GM18526 (cell line): ENCODE data around the gene MEOX2.

ENCODE experiments used
- POLR2A ChIP-seq: IDR thresholded peaks from 3 replicates; pipeline ENCODE4 v1.6.1; 2011; ENCODE audit not compliant: insufficient read length; ENCODE audit errors: extremely low read depth

The MEOX2 gene

DNA sequence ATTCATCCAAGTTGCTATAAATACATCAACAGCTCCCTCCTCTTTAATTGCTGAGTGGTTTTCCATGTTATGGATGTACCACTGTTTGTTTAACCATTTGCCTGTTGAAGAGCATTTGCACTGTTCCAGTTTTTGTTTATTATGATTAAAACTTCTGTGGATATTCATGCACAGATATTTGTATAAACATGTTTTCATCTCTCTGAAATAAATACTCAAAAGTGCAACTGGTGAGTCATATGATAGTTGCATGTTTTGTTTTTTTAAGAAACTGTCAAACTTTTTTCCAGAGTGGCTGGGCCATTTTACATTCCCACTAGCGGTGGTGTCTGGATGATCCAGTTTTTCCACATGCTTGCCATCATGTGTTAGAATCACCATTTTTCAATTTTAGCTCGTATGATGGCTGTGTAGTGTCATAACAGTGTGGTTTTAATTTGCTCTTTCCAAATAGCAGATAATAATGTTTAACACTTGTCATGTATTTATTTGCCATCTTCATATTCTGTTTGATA lies 33.6 kb downstream of the MEOX2 start:
- no peak for TF ChIP-seq POLR2A

DNA sequence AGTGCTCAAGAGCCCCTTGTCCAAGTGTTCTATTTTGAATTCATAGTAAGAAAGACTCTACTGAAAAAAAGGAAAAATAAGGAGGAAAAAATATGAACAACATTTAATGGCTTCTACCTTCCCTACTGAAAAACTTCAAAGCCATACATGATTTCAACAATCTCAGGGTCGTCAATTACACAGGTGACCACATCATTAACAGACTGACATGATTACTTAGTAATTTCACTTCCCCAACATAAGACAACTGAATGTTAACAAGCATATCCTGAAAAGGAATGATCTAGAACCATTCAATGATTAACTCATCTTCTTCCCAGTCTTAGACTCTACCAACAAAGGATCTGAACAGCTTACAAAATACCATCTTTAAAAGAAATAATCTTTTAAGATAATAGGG lies 34.8 kb downstream of the MEOX2 start:
- TF ChIP-seq POLR2A: no peak

DNA sequence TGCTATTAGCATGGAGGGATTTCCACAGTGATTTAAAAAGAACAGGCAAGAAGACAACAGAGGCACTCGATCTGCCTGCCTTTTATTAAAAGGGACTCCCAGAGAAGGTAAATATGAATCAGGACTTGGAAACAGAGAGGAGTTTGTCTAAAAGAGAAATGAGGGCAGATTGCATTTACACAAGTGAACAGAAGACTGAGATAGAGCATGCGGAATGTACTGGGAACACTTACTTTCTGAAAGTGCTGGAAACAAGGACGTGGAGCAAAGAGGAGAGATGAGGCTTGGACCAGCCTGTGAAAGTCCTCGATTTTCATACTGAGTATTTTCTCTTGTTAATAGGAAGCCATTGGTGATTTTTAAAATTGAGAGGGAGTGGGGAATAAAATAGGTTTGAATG lies 35.7 kb downstream of the MEOX2 start:
- no peak for TF ChIP-seq POLR2A

DNA sequence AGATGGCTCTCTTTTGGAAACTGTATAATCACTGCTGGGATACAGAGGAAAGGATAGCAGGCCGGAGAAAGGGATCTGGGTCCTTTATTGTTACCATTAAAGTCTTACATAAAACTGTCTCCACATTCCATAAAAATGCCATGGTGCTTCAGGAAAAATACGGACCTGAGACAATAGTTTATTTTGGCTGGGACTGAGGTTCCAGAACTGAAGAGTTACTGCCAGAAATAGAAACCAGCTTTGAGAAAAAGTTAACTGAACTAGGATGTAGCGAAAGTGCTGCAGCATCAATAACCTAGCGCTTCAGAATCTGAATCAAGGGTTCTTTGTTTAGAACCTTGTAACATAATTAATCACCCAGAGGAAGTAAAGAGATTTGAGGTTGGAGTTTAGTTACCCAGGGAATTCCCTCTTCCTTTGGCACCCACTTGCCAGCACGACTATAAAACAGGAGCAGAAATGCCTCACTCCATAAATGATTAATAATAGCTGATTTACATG lies 38.0 kb downstream of the MEOX2 start:
- TF ChIP-seq POLR2A: no peak

DNA sequence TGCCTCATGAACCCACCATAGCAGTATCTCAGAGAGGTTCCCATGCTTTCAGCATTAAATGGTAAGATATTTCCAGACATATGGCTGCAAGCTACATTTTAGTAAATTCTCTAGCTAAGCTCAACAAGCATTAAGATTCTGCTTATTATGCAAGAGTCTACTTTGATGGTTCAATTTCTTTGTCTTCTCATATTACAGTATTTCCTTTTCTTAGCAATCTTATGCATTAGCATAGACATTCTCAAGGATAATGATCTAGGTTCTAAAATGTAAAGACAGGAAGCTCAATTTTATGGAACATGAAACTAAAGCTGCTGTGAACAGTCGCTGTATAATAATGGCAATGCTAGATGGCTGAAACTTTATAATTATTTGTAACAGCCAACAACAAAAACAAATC lies 39.2 kb downstream of the MEOX2 start:
- no peak for TF ChIP-seq POLR2A

DNA sequence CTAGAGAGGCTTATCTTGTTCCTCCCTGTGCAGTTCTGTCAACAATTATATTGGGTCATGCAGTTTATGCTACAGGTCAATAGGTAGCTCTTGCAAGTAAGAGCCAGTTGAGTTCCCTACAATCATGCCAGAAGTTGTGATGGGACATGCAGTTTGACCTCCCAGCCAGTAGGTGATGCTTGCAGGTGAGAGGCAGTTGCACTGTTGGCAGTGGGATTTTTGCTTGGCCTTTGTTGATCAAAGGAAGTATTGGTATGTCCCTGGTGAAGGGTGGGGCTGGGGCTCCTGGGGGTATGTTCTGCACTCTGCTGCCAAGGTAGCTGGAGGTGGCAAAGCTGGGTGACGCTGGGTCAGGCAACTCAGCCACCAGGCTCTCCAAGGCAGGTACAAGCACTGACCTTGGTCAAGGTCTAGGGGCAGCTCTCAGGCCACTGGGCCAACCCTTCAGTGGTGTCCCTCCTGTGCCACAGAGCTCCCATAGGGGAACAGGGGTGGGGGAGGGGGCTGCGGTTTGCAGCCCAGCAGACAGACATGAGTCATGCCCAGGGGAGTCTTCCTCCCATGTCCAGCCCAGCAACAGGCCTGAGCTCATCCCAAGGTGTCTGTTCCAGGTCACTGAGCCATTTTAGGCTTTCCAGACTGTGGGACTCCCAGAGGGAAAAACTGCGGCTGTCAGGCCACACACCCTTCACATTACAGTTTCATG lies 43.3 kb downstream of the MEOX2 start:
- no peak for TF ChIP-seq POLR2A

DNA sequence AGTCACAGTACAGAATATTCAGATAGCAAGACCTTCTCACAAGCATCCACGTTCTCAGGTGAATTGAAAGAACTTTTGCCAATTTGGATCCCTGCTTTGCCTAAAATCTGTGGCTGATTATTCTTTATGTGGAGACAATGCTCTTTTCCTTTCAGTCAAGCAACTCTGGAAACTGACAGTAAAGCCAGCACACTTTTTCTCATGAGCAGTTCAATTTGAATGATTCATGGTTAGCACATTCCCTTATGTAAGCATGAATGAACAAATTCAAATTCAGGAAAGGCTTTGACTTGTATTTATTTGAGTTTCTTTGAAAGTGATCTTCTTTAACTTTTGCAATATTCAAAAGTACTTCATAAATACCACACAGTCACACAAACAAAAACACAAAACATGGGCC lies 57.6 kb downstream of the MEOX2 start:
- no peak for TF ChIP-seq POLR2A

DNA sequence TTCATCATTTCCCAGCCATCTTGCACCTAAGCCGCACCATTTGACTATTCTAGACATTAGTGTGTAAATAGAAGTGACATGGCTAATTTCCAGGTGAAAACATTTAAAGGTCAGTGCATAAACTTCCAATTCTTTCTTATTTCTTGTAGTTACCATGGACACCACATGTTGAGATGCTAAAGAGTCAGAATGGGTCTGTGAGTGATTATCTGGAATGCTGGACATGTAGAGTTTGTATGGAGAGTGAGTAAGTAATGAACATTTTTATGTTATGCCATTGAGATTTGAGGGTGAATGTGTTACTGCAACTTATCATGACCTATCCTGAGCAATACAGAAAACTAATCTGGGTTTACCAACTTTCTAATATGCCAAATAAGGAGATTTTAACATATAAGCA lies 60.4 kb downstream of the MEOX2 start:
- no peak for TF ChIP-seq POLR2A

DNA sequence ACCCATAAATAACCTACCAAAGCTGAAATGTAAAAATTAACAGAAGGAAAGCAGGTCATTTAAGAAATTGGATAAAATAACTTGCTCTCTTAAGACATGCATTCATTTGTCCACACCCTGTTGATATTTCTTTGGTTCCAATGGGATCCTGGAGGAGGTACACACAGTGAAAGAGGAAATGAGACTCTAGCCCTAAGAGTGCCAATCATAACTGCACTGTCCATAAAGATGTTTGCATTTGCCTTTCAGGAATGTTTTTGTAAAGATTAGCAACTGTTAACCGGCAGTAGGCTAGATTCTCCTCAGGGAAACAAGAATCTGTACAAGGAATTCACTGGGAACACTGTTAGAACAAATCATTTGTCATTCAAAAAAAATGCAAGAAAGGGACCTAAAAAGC lies 61.0 kb downstream of the MEOX2 start:
- TF ChIP-seq POLR2A: no peak

DNA sequence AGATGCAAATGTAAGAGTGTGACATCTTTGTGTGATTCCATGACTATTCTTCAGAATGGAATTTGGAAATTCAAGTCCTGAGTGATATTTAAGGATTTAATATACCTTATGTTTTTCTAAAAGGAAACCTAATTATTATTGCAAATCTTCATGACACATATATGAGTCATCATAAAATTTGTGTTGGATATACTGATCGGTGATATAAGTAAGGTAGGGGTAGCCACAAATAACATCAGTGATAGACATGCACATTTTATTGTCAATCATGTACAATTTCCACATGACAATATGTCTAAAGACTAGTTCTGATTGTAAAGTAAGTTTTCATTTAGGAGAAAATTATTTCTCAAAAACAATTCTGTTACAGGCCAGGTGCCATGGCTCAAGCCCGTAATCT lies 65.0 kb downstream of the MEOX2 start:
- no peak for TF ChIP-seq POLR2A

DNA sequence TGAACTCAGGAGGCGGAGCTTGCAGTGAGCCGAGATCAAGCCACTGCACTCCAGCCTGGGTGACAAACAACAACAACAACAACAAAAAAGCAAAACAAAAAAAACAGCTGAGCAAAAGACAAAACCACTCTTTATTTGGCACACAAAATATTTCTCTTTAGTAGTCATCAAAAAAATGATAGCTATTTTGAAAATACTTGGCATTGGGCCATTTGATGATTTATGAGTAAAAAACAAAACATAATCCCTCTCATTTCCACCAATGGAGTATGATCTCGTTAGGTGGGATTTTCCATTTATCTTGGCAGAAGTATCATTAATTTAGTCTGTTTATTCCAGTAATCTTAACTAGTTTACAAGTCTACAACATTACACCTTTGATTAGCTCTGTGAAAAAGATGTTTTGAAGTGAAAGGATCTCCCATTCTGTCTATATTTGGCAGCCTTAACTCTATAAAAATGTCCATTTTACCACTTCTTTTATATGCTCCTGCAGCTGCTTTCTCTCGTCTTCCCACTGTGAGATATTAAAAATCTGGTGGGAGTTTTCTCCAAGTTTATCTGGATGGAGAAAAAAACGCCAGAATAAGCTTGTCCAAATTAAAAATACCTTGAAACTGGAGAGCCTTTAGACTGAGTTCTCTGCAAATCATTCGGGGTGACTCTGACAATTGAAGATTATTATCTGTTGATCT lies 65.8 kb downstream of the MEOX2 start:
- TF ChIP-seq POLR2A: no peak

DNA sequence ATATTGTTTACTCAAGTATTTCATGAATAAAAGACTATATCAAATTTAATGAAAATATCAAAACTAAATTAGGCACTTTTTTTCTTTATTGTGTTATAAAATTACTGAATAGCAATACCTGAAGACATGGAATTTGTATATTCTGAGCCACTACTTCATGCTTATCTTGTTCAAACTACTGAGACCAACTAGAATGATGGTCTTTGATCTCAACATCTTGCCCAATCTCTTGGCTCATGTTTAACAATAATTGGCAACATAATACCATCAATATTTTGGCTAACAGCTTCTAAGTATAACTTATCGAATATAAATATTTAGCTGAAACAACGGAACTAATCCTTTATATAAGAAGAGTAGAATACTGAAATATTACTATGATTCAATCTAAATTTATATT lies 68.2 kb downstream of the MEOX2 start:
- TF ChIP-seq POLR2A: no peak

DNA sequence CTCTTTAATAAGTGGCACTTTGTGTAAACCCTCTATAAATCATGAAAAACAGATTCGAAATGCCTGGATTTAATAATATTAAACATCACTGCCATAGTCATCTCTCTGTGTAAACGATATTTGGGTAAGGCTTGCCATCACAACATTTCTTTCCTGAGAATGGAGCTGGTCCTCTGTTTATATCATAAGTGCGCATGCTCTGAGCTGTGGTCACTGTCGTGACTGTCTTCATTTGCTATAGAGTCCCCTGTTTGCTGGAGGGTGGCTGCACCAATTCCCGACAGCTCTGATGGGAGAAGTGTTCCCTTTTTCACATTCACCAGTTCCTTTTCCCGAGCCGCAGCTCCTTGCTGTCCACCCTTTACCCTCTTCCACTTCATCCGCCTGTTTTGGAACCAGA lies 74.3 kb downstream of the MEOX2 start:
- no peak for TF ChIP-seq POLR2A

DNA sequence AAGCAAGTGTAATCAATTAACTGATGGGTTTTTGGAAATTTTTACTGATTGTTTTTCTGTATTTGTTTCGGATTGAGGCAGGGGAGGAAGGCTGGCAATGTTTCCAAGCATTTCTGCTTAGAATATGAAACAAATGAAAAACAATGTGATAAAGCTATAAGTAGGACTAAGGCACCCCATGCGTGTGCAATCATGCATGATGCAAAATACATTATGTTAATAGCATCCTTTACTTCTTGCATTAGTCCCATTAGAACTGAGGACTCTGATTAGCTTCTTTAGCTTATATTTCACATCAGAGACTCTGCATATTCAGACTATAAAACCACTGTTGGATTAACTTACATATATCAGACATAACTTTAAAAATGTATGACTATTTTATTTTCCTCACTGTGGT lies 76.0 kb downstream of the MEOX2 start:
- TF ChIP-seq POLR2A: no peak

DNA sequence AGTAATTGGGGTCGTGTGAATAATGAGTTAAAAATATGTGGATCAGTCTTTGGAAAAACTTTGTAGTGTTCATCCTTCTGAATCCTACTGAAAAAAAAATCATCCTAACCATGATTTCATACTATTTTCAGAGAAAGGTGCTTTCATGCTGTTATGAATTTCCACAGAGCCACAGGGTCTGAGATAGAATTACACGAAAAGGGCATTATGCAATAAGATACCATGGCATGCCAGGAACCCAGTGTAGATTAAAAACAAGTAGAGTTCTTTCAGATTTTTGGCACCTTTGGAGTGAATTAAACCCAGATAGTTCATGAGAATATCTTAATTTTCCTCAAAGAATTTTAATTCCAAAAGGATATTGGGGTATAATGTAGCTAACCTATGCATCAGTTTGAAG lies 77.2 kb downstream of the MEOX2 start:
- TF ChIP-seq POLR2A: no peak

DNA sequence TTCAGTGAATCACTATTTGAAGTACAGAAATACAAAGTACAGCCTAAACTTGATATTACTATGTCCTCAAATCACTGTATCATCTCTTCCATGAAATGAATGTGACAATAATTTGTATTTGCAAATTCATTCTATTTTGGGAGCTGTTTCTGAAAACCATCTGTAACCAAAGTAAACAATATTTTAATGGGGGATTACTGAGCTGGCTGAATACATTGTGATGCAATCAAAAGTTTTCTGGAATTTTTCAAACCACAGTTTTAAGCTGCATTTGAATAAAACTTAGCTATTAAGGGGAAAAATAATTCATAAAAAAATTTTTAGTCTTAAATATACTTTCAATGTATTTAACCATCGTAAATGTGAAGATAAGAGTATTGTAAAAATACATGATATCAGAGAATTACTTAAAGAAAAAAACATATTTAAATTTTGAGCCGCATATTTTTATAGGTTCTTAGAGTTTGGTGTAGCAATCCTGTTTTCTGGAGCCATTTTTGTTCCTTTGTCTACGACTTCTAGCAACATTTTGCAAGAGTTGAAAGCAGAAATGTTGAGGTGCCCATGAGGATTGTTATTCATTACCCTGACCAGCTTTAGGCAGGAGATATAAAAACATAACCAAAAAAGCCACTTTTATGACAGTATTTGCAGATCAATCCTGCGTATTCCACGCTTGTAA lies 78.8 kb downstream of the MEOX2 start:
- no peak for TF ChIP-seq POLR2A
